GM12801 (cell line): ENCODE results near the gene MYO6.

Source experiments
- TF ChIP-seq, protein P1 (sequence below): IDR thresholded peaks from one replicate; pipeline ENCODE4 v1.5.1; 2011; ENCODE audit warnings: control low read depth; ENCODE audit not compliant: insufficient read length; ENCODE audit errors: extremely low read depth

MYO6 gene

DNA sequence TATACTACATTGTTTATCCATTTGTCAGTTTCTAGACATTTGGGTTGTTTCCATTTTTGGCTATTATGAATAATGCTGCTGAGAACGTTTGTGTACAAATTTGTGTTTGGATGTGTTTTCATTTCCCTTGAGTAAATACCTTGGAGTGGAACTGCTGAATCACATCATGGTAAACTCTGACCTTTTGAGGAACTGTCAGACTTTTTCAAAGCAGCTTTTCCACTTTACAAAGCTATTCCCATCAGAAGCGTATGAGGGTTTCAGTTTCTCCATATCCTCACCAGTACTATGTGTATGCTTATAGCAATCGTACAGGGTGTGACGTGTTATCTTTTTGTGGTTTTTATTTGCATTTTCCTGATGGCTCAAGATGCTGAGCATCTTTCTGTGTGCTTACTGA, 103.7 kb downstream of the MYO6 start:
- TF ChIP-seq, protein P1, sequence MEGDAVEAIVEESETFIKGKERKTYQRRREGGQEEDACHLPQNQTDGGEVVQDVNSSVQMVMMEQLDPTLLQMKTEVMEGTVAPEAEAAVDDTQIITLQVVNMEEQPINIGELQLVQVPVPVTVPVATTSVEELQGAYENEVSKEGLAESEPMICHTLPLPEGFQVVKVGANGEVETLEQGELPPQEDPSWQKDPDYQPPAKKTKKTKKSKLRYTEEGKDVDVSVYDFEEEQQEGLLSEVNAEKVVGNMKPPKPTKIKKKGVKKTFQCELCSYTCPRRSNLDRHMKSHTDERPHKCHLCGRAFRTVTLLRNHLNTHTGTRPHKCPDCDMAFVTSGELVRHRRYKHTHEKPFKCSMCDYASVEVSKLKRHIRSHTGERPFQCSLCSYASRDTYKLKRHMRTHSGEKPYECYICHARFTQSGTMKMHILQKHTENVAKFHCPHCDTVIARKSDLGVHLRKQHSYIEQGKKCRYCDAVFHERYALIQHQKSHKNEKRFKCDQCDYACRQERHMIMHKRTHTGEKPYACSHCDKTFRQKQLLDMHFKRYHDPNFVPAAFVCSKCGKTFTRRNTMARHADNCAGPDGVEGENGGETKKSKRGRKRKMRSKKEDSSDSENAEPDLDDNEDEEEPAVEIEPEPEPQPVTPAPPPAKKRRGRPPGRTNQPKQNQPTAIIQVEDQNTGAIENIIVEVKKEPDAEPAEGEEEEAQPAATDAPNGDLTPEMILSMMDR, result no peak

DNA sequence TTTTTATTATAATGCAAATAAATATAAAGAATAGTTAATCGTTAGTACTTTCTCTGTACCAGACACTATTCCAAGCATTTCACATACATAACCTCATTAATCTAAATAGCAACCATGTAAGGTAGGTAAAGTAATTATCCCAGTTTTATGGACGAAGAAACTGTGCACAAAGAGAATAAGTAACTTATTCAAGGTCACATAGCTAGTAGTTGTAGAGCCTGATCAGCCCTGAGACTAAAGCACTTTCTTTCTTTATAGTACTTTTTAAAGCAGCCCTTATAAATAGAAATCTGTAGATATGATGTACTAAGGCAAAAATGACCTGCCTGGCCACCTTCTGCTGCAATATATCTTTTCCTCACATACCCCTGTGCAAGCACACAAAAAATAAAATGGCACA, 104.8 kb downstream of the MYO6 start:
- TF ChIP-seq, protein P1, result no peak

DNA sequence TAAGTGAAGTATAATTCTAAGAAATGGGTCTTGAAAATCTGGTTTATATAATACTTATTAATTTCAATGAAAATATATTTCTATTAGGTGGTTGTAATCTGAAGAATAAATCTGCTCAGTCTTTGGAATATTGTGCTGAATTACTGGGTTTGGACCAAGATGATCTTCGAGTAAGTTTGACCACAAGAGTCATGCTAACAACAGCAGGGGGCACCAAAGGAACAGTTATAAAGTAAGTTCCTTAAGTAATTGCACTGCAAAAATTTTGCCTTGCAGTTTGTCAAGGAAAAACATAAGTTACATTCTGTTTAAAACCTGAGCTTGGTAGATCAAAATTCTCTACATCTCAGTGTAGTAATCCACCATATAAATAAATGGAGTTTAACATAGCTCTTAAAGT, 106.0 kb downstream of the MYO6 start:
- TF ChIP-seq, protein P1, result no peak

DNA sequence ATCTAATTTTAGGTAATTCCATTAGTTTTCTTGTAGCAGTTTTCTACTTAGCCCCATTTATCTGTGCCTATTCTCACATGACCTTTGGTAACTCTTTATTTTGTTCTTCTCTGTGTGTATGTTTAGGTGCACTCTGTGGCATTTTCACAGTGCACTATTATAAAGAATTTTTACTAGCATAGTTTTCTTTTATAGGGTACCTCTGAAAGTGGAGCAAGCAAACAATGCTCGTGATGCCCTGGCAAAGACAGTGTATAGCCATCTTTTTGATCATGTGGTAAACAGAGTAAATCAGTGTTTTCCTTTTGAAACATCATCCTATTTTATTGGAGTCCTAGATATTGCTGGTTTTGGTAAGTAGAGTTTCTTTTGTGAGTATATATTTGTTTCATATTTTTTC, 107.9 kb downstream of the MYO6 start:
- TF ChIP-seq, protein P1, result no peak

DNA sequence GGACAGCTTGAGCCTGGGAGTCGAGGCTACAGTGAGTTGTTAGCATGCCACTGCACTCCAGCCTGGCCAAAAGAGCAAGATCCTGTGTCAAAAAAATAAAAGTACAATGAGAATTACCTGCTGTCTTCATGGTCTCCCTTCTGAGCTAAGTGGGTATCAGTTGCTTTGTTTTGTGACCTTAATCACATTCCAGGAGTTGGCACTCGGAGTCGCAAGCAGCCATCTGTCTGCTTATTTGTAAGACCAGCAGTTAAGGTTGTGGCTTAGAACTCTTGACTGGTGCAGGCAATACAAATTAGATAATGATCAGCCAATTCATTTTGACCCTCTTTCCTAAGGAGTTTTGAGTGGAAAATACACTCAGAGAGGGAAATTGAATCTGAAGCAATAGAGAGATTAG, 114.0 kb downstream of the MYO6 start:
- TF ChIP-seq, protein P1, result no peak

DNA sequence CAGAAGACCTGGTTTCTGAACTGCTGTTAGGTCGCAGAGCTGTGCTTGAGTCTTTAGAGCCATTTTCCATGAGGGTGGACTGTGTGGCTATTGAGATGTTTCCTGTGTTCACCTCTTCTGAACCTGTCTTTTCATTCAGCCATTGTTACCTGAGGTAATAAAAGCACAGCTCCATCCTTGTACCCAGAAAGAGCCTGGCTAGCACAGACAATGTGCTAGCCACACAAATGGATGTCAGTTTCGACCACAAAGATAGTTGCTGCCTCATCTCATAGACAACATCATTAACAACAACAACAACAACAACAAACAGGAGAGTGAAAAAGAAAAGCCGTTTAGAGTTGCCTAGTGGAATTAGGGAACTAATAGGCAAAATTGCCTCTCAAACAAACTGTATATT, 114.7 kb downstream of the MYO6 start:
- TF ChIP-seq, protein P1, result no peak

DNA sequence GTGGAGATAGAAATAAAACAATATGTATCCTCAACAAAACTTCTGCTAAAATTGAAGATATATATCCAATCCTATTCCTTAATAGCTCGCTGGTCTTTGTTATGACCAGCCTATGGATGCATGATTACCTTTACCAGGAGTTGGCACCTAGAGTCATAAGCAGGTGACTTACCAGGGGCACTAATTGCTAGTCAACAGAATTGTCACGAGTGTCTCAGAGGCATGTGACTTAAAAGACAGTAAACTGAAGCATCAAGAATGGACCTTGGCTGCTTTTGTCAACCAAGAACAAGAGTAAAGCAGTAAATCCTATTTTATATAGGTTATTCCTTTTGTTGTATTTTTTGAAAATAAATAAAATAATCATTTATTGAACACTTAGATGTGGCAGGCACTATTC, 115.4 kb downstream of the MYO6 start:
- TF ChIP-seq, protein P1, result no peak

DNA sequence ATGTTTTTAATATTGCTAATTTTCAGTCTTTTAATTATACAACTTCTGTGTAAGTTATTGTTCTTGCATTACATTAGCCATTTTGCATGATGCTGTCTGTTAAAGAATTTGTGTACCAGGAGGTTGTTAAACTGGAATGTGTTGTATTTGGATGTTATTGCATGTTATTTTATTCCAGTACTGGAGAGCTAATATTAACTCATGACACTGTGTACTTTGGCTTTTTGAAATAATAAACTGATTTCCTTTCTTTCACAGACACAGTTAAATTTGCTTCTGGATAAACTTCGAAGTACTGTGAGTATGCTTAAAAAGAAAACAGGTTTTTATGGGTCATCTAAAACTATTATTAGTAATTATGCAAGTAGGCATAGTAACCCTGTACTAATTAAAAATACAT, 121.3 kb downstream of the MYO6 start:
- TF ChIP-seq, protein P1, result no peak
